Activated CD4-positive, alpha-beta T cell treated with anti-CD3 and anti-CD28 coated beads, Interleukin-2, amount 50 U/mL, for 24 hours (primary cell): ENCODE results near the gene OLFM2.

Experiments used
- DNase-seq, 2 donors: peaks; one replicate each; pipeline ENCODE4 v3.0.0-alpha.2; 2020; ENCODE audit warnings: low read depth in 1 of 2, low spot score in 1 of 2

Gene OLFM2

DNA sequence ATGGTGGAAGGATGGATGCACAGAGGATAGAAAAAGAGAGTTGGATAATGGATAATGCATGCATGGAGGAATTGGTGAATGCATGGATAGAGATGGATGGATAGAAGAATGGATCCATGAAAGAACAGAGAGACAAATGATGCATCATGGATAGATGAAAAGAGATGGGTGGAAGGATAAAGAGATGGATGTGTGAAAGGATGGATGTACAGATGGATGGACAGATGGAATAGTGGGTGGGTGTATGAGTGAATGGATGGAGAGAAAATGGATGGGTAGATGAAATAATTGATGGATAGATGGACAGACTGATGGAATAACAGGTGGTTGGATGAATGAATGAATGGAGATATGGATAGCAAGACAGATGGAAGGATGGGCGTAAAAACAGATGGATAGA lies 25.7 kb downstream of the OLFM2 start:
- DNase-seq = no peak

DNA sequence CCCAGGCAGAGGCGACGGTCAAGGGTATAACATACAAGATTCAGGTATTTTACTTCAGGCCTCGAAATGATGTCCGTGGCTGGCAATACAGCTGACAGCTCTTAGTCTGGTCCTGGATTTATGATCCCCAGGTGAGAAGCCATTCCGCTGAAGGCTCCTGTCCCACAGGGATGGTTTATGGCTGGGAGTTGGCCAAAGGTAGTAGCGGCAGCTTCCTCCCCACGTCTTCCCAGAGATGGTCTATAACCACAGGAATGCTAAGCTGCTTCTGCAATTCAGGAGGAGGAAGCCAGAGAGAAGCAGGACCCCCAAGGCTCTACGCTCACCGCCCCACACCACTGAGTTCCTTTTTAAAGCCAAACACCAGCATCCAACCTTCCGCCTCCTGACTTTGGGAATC lies 27.1 kb downstream of the OLFM2 start:
- DNase-seq = no peak

DNA sequence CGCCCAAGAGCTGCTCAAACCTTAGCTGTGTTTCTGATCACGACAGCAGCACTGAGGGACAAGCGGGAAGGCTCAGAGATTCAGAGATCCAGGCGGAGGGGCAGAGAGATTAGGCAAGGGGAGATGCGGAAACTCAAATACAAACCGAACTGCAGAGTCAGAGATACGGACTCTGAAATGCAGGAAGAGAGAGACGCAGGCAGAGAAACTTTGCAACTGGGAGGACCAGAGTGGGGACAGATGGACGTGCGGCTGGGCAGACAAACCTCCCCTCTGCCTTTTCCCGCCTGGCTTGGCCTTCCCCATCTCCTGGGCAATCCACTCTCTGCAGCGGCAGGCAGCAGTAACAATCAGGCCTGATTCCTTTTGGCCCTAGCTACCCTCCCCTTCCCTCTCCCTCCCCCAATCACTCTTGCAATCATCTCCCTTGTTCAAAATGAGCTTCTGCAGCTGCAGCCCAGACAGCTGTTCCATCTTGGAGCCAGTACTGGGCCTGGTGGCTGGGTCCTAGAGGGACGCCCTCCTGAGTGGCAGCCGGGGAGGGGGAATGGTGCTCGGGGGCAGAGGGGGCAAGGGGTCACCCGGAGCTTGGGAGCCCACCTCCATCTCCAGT lies 29.7 kb downstream of the OLFM2 start:
- no peak for DNase-seq

DNA sequence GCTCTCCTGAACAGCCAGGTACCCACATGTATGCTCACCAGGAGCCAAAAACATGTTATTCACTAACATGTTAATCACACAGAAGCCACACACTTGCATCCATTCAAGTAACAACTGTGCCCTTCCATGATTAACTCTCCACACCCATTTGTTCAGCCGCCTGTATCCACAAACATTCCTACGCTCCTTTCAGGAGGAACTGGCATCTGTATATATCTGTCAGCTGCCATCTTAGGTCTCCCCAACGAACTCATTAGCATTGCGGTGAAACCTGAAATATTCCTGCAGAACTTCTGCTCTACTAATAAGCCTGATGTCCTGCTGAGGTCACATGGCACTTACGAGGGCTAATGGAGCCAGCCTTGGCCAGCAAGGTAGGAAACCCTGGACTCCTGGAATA lies 33.0 kb downstream of the OLFM2 start:
- no peak for DNase-seq

DNA sequence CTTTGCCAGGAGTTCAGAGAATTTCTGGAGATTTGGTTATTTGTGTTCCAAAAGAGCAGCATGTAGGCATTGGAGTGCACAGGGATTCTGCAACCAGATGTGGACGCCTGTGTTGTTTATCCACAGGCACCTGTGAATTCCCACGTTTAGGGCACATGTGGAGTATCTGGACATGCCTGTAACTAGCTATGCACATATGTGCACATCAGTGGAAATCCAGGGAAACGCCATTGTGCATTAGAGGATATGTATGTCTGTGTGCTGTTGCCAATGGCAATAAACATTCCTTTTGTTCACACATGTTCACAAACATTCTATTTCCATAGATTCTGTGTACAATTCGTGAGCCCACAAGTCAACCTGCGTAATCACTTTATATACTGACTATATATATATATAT lies 34.7 kb downstream of the OLFM2 start:
- DNase-seq = no peak

DNA sequence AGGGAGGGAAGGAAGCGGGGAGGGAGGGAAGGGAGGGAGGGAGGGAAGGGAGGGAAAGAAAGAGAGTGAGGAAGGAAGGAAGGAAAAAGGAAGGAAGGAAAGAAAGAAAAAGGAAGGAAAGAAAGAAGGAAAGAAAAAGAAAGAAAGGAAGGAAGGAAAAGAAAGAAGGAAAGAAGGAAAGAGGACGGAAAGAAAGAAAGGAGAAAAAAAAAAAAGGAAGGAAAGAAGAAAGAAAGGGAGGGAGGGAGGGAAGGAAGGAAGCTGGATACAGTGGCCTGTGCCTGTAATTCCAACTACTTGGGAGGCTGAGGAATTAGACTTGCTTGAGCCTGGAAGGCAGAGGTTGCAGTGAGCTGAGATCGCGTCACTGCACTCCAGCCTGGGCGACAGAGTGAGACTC lies 35.3 kb downstream of the OLFM2 start:
- DNase-seq = no peak

DNA sequence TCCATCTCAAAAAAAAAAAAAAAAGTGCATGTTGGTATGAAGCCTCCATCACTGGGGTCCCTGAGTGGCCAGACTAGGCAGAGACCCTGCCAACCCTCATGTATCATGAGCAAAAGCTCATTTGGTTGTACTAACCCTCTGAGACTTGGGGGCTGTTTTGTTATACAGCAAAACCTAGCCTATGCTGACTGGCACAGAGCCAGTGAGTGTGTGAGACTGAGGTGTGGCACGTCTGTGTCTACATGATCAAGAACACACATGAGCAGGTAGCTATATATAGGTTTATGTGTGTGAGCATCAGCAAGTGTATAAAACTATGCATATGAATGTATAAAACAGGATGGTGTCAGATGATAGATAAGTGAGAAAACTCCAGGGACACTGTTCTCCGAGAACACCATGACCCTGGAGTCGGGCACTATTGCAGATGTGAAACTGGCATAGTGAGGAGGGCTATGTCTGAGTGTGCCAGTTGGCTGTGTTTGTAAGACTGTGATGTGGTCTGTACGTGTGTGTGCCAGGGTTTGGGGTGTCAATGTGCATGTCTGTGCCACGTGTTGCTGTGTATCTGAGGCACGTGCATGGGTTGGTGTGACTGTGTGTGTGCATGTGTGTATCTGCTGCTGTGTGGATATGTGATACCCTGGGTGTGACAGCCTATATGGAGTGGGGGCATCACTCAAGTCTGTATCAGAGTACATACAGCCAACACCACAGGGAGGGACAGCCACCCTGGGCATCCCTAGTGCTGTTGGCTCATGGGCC lies 44.5 kb downstream of the OLFM2 start:
- DNase-seq = no peak

DNA sequence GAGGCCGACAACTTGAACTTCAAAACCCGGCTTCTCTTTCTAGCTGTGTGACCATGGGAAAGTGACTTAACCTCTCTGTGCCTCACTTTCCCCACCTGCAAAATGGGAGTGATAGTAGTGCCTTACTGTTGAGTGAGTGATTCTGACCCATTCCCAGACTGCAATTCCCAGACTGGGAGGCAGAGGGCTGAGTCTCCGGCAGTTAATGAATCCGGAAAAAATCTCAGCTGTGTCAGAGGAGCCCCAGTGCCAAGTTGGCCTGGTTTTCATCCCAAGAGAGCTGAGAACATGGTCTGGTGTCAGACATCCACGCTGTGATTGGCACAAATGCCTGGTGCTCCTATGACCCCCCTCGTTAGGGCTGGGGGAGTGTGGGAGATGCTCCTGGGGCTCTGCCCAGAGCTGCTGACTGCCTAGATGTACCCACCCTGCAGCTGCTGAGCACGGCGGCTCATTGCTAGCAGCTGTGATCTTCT lies 51.2 kb downstream of the OLFM2 start:
- no peak for DNase-seq

DNA sequence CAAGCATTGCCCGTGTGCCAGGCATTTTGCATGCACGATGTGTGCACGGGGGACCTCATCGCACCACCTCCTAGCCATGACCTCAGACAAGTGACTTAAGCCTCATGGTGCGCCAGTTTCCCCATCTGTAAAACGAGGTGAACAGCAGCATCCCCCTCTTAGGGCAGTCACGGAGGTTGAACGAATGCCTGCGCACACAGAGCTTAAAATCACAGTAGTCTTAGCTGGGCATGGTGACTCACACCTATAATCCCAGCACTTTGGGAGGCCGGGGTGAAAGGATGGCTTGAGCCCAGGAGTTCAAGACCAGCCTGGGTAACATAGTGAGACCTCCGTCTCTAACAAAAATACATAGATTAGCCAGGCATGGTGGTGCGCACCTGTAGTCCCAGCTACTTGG lies 52.6 kb downstream of the OLFM2 start:
- no peak for DNase-seq

DNA sequence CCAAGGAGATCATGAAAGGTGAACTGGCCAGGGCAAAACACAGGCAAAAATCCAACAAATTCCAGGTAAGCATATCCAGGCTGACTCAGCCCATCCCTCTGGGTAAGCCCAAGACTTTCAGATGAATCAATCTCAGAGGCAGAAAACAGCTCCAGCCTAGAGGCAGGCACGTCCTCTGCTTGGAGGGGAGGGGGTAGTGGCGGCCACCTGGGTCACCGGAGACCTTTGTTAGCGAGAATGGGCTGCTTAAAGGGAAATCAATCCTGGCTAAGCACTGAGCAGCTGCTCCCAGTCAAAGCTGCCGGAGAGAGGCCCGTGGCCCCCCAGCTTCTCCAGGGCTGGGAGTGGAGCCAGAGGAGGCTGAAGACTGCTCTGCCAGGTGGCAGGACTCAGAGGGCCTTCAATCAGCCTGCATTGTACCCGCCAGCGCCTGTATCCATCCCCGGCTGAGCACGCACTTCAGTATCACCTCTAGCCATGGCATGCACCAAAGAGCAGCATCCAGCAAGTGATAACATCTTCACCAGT lies 53.0 kb downstream of the OLFM2 start:
- no peak for DNase-seq

DNA sequence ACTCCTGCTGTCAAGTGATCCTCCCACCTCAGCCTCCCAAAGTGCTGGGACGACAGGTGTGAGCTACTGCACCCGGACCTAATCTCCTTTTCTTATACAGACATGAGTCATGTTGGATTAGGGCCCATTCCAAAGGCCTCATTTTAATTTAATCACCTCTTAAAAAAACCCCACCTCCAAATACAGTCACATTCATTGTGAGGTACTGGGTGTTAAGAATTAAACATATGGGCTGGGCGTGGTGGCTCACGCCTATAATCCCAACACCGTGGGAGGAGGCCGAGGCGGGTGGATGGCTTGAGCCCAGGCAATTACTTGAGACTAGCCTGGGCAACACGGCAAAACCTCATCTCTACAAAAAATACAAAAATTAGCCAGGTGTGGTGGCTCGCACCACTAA lies 54.6 kb downstream of the OLFM2 start:
- no peak for DNase-seq

DNA sequence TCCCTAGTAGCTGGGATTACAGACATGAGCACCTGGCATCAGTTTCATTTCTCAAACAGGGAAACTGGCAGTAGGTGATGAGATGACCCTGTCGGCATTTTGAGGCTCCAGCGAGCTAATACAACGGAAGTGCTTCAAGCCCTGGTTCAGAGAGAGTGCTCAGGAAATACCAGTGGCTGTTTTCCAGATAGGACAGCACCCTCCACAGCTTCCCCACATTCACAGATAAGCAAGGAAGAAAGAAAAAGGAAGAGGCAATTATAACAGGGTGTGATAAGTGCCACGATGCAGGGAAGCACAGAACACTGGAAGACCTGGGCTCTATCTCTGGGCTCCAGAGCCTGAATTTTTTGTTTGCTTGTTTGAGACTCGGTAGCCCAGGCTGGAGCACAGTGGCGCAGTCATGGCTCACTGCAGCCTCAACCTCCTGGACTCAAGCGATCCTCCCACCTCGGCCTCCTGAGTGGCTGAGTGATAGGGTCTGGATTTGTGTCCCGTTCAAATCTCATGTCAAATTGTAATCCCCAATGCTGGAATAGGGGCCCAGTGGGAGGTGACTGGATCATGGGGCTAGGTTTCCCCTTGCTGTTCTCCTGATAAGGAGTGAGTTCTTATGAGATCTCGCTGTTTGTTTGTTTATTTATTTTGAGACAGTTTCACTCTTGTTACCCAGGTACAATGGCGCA lies 57.7 kb downstream of the OLFM2 start:
- no peak for DNase-seq

DNA sequence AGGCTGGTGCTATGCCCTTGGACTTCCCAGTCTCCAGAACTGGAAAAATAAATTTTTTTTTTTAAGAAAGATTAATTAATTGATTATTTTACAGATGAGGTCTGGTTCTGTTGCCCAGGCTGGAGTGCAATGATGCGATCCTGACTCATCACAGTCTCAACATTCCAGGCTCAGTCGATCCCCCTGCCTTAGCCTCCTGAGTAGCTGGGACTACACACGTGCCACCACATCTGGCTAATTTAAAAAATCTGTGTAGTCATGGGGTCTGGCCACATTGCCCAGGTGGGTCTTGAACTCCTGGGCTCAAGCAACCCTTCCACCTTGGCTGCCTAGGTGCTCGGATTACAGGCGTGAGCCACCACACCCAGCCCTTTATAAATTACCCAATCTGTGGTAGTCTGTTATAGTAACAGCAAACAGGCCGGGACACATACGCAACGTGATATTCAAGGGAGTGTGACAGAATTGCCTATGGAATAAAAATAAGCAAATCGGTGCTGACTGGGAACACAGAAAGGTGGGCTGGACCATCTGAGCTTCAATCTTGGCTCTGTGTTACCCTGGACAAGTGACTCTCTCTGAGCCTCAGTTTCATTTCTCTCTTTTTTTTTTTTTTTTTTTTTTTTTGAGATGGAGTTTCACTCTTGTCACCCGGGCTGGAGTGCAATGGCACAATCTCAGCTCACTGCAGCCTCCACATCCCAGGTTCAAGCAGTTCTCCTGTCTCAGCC lies 58.4 kb downstream of the OLFM2 start:
- no peak for DNase-seq

DNA sequence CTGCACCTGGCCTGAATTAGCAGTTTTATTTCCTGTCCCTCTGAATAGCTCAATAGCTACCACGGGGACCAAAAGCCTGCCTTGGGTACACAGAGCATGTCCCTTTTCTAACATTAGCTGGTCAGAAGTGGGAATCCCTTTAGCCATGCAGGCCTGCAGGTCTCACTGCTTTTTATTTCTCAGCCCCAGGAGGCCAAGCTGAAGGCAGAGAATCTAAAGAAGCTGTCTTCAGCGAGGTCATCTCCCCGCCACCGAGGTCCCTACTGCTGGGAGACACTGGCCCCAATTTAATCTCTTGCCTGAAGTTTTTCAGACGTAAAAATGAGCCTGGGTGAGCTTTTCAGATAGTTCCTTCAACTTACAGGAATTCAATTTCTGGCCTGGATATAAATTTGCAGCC lies 60.5 kb downstream of the OLFM2 start:
- DNase-seq = no peak

DNA sequence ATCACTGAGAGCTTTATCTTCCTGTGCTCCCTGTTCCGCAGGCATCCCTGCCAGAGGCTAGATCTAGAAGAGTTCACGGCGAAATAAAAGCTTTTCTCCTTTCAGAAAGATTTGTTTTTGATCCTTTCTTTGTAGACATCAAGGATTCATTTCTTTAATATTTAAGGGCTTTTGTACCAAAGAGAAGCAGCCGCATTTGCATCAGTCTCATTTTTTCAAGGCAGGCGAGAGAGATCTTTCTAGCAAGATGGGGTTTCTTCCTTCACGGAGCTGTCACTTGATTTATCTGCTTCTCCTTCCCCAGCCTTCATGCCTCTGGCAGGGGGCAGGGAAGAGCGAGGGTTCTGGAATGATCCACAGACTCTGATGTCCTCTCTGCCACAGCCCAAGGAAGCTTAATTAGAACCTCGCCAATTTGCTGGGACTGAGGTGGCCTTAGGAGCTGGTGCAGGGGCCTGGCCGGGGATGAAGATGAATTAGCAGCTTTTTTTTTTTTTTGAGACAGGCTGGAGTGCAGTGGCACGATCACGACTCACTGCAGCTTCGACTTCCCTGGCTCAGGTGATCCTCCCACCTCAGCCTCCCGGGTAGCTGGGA lies 61.2 kb downstream of the OLFM2 start:
- no peak for DNase-seq

DNA sequence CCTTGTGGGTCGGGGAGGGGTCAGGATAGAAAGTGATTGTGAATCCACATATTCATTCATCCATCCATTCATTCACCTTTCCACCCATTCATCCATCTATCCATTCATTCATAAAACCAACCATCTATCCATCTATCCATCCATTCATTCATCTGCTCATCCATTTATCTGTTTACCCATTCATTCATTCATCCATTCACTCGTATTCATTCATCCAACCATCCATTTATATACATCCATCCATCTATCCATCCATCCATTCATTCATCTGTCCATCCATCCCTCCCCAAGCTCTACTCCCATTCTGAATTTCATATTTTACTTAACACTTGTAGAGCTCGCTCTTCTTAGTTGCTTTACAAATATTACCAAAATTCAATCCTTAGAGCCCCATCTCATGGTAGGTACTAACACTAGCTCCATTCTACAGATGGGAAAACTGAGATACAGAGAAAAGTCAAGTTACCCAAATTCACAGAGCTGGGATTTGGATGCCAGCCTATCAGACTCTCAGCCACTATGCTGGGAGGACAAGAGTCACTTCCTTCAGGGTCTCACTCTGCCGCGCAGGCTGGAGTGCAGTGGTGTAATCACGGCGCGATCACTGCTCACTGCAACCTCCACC lies 63.6 kb downstream of the OLFM2 start:
- no peak for DNase-seq

DNA sequence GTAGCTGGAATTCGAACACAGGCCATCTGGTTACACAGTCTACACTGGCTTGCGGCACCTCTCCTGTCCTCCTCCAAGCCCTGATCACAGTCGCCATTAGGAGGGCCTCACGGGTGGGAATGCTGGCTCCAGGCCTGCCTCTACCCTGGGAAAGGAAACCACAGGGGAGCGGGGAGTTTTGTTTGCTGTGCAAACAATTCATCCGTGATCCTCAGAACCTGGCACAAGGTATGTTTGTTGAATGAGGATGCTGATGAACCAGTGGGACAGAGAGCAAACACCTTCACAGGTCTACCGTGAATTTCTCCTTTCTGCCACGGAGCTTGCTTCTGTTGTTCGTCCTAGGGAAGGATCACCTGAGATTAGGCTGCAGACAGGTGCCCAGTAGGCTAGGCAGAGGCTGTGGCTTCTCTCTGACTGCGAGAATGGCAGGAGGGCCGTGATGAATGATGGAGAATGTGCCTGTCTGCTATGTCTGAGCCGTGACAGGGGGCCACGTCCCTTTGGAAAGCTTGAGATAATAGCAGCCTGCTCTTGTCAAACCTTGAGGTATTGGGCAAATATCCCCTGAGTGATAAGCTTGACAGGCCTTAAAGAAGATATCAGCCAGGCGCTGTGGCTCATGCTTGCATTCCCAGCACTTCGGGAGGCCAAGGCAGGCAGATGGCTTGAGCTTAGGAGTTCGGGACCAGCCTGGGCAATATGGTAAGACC lies 64.5 kb downstream of the OLFM2 start:
- no peak for DNase-seq

DNA sequence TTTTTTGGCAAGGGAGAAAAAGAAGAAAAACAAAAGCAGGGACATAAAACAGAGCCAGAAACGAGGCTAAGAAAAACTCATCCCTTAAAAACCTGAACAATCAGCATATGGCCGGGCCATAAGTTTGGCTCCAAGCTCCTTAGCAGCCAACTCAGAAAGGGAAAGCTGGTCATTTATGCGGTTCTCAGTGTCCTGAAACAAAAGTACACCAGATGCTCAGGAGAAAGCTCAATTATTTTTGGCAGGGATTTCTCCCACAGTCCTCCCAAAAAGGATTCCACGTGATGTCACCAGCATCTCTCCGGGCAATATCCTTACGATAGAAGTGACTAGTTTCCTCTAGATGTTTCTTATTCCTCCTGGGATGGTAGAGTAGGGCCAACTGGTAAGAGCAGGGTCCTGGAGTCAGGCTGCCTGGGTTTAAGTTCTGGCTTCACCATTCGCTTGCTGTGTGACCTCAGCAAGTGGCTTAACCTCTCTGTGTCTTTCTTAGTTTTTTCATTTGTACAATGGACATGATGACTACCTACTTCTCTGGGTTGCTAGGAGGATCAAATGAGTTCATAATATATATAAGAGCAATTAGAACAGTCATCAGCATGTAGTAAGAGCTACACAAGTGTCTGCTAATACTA lies 67.2 kb downstream of the OLFM2 start:
- DNase-seq = no peak

DNA sequence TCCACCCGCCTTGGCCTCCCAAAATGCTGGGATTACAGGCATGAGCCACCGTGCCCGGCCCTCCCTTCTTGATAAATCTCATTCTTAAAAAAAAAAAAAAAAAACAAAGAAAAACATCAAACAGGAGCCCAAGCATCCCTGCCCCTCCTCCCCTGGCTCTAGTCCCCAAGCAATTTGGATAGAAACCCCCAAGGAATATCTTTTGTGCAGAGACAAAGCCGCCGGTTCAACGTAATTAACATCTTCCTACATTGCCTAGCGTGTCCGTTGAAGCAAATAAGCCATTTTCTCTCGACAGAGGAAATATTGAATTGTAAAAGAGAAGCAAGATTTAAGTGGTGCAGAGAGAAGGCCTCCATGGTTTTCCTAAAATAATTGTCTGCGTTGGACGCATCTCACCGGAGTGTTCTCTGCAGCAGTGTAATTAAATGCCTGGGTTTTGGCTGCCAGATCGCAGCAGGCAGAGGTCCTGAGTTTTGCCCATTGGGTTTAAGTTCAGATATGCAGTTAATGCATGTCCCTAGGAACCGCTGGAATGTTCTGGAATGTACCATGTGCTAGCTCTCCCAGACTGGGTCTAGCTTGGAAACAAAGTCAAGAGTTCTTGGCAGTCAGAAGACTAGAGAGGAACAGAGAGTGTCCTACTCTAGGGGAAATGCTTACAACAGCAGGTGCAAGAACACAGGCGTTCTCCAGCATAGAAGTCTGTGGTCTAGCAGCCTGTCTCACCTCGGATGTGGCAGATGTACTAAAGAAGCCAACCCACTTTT lies 70.4 kb downstream of the OLFM2 start:
- DNase-seq = no peak
